22Rv1 (cell line): Measurements from ENCODE around the gene SOX9.

ENCODE experiments used
- CTCF ChIP-seq: fragments of 450-650 bp; IDR thresholded peaks from 2 replicates; pipeline ENCODE4 v1.5.1; 2017; ENCODE audit warnings: mild to moderate bottlenecking
- ZFX ChIP-seq: fragments of 450-650 bp; IDR thresholded peaks from 2 replicates; pipeline ENCODE4 v1.6.1; 2017; ENCODE audit warnings: antibody characterized with exemption, borderline replicate concordance

DNA sequence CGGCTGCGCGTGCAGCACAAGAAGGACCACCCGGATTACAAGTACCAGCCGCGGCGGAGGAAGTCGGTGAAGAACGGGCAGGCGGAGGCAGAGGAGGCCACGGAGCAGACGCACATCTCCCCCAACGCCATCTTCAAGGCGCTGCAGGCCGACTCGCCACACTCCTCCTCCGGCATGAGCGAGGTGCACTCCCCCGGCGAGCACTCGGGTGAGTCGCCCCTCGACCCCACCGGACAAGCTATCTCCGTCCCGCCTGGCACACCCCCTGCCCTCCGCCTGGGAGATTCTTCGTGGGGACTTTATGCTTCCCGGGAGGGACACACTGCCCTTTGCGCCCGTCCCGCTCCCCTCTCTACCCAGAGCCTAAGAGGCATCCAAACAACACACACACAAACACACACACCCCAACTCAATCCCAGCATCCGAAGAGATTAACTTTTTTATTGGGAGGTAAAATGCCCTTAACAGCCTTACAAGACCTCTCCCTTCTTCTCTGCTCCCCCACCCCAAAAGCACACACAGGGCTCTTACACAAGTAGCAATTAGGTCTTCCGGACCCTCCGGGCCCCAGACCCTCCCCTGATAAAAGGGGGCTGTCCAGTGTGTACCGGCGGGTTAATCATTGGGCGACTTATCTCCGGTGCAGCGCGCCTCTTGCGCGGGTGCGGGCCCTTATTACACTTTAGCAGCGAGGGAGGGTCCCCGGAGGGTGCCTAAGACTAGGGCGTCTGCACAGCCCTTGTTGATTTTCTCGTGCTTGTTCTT is 2.1 kb downstream of the SOX9 start:
- no peak for TF ChIP-seq CTCF
- no peak for TF ChIP-seq ZFX
